Measurements from ENCODE around the gene TPD52L1.

- TF ChIP-seq GLIS3 (CRISPR knock-in tag; IDR thresholded peaks at IDR 0.05) (no peak), ZFP3 (CRISPR knock-in tag; IDR thresholded peaks at IDR 0.05) (no peak)
- TF ChIP-seq, protein P1, sequence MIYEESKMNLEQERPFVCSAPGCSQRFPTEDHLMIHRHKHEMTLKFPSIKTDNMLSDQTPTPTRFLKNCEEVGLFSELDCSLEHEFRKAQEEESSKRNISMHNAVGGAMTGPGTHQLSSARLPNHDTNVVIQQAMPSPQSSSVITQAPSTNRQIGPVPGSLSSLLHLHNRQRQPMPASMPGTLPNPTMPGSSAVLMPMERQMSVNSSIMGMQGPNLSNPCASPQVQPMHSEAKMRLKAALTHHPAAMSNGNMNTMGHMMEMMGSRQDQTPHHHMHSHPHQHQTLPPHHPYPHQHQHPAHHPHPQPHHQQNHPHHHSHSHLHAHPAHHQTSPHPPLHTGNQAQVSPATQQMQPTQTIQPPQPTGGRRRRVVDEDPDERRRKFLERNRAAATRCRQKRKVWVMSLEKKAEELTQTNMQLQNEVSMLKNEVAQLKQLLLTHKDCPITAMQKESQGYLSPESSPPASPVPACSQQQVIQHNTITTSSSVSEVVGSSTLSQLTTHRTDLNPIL (CRISPR knock-in tag; IDR thresholded peaks at IDR 0.05; ENCODE audit: low read depth), result no peak
These were observed 29.4 kb upstream of the TPD52L1 start for GRCh38 chr6:125124049-125124669.

Measured in SK-N-SH treated with all-trans-retinoic acid at 6 μM for 48 hours (cell line).